Mesenteric fat pad (tissue), 1 donor: ENCODE measurements around the gene SLC31A1. TPM values are rescaled to one million over a fixed set of nuclear protein-coding genes. Genes with fewer than 3 reads are reported as not detected.
"Not testable (repeated sequence)": the region's sequence is repeated elsewhere in the genome, so short reads cannot be mapped to it uniquely, and the experiment has no call there.

Source experiments
- DNase-seq: peaks from one replicate; pipeline ENCODE4 v3.0.0-alpha.2; 2020; ENCODE audit warnings: low spot score
- total RNA-seq: library from RNA; stranded (reverse); fragmentation: NEBNext Ultra II Directional; extraction: Animal tissue kit (Norgen Biotek cat#: 25700); gene quantifications from one replicate; pipeline ENCODE4 v1.2.1, GENCODE V29; 2021
- donor health status: DM: yes; HTN: yes; CAD: no.

Gene SLC31A1
- total RNA-seq, 1 donor from 2014 or later: 34.6 TPM

GRCh38 chr9:113220467-113221002, 809 bp upstream of the SLC31A1 start:
- DNase-seq: no peak

- no peak for DNase-seq
Measured at GRCh38 chr9:113221800-113222481, 597 bp downstream of the SLC31A1 start.

GRCh38 chr9:113222482-113222841, 1.1 kb downstream of the SLC31A1 start:
- DNase-seq: no peak

GRCh38 chr9:113223963-113224362, 2.6 kb downstream of the SLC31A1 start:
- no peak for DNase-seq

GRCh38 chr9:113227436-113227835, 6.1 kb downstream of the SLC31A1 start:
- no peak for DNase-seq

- DNase-seq: no peak
Measured at GRCh38 chr9:113228130-113228665, 6.9 kb downstream of the SLC31A1 start.

GRCh38 chr9:113231701-113232100, 10.4 kb downstream of the SLC31A1 start:
- no peak for DNase-seq

GRCh38 chr9:113235701-113236255, 14.4 kb downstream of the SLC31A1 start:
- DNase-seq: not testable (repeated sequence)

- no peak for DNase-seq
Measured at GRCh38 chr9:113237026-113237425, 15.7 kb downstream of the SLC31A1 start.

GRCh38 chr9:113238202-113238858, 17.0 kb downstream of the SLC31A1 start:
- DNase-seq: no peak

GRCh38 chr9:113238859-113239232, 17.5 kb downstream of the SLC31A1 start:
- no peak for DNase-seq

GRCh38 chr9:113241161-113241560, 19.8 kb downstream of the SLC31A1 start:
- no peak for DNase-seq

- DNase-seq: no peak
Measured at GRCh38 chr9:113244556-113244955, 23.2 kb downstream of the SLC31A1 start.

GRCh38 chr9:113245894-113246293, 24.6 kb downstream of the SLC31A1 start:
- DNase-seq: no peak

GRCh38 chr9:113246928-113247327, 25.6 kb downstream of the SLC31A1 start:
- DNase-seq: no peak

GRCh38 chr9:113247640-113248039, 26.3 kb downstream of the SLC31A1 start:
- no peak for DNase-seq

GRCh38 chr9:113249661-113250060, 28.3 kb downstream of the SLC31A1 start:
- DNase-seq: not testable (repeated sequence)

- DNase-seq: no peak
Measured at GRCh38 chr9:113250807-113251206, 29.5 kb downstream of the SLC31A1 start.

GRCh38 chr9:113254991-113255390, 33.6 kb downstream of the SLC31A1 start:
- no peak for DNase-seq

- DNase-seq: no peak
Measured at GRCh38 chr9:113255438-113255837, 34.1 kb downstream of the SLC31A1 start.

GRCh38 chr9:113257863-113258262, 36.5 kb downstream of the SLC31A1 start:
- no peak for DNase-seq

- DNase-seq: no peak
Measured at GRCh38 chr9:113258282-113258681, 36.9 kb downstream of the SLC31A1 start.
